ENCODE measurements around the gene EPSTI1. TPM values are rescaled to one million over a fixed set of nuclear protein-coding genes. Genes with fewer than 3 reads are reported as not detected.
"Not testable (repeated sequence)": the region's sequence is repeated elsewhere in the genome, so short reads cannot be mapped to it uniquely, and the experiment has no call there.

Gene EPSTI1
- total RNA-seq, 1 donor from 2014 or later, result 4.6 TPM

- no peak overlapping the region for H3K4me3 ChIP-seq (ENCODE audit: low read depth, low read length)
- TF ChIP-seq CTCF (conservative IDR thresholded peaks at IDR 0.05; ENCODE audit: low read depth, low read length), result peak; percentile 13
- DNase-seq (ENCODE audit: low read depth), result no peak
Observed at GRCh38 chr13:42875475-42876269, 116.4 kb downstream of the EPSTI1 start.

GRCh38 chr13:42874221-42874620 lies 117.8 kb downstream of the EPSTI1 start:
- no peak for TF ChIP-seq CTCF (conservative IDR thresholded peaks at IDR 0.05; ENCODE audit: low read depth, low read length)
- no peak for DNase-seq (ENCODE audit: low read depth)
- H3K4me3 ChIP-seq (ENCODE audit: low read depth, low read length), result no peak overlapping the region

GRCh38 chr13:42873081-42873480 lies 119.0 kb downstream of the EPSTI1 start:
- TF ChIP-seq CTCF (conservative IDR thresholded peaks at IDR 0.05; ENCODE audit: low read depth, low read length), result no peak
- H3K4me3 ChIP-seq (ENCODE audit: low read depth, low read length), result no peak overlapping the region
- no peak for DNase-seq (ENCODE audit: low read depth)

GRCh38 chr13:42867232-42867631 lies 124.8 kb downstream of the EPSTI1 start:
- no peak for TF ChIP-seq CTCF (conservative IDR thresholded peaks at IDR 0.05; ENCODE audit: low read depth, low read length)
- H3K4me3 ChIP-seq (ENCODE audit: low read depth, low read length), result no peak overlapping the region
- no peak for DNase-seq (ENCODE audit: low read depth)

- no peak for TF ChIP-seq CTCF (conservative IDR thresholded peaks at IDR 0.05; ENCODE audit: low read depth, low read length)
- DNase-seq (ENCODE audit: low read depth), result no peak
- no peak overlapping the region for H3K4me3 ChIP-seq (ENCODE audit: low read depth, low read length)
Observed at GRCh38 chr13:42865768-42866102, 126.3 kb downstream of the EPSTI1 start.

GRCh38 chr13:42864952-42865767 lies 126.9 kb downstream of the EPSTI1 start:
- TF ChIP-seq CTCF (conservative IDR thresholded peaks at IDR 0.05; ENCODE audit: low read depth, low read length), result no peak
- H3K4me3 ChIP-seq (ENCODE audit: low read depth, low read length), result no peak overlapping the region
- no peak for DNase-seq (ENCODE audit: low read depth)

GRCh38 chr13:42862370-42862769 lies 129.7 kb downstream of the EPSTI1 start:
- not testable (repeated sequence) for DNase-seq (ENCODE audit: low read depth); H3K4me3 ChIP-seq (ENCODE audit: low read depth, low read length)
